K562 (cell line): ENCODE measurements around the gene CDKN2AIPNL. TPM values are rescaled to one million over a fixed set of nuclear protein-coding genes. Genes with fewer than 3 reads are reported as not detected.

ENCODE experiments used
- CBX2 ChIP-seq: fragments of 200-600 bp; sonication (generic); IDR thresholded peaks from one replicate; pipeline ENCODE4 v1.6.1; 2012; ENCODE audit warnings: mild to moderate bottlenecking, low read length, inconsistent platforms; ENCODE audit not compliant: insufficient read depth, poor library complexity, severe bottlenecking
- HMG20A ChIP-seq: fragments of 450-650 bp; formaldehyde crosslinking; conservative IDR thresholded peaks from 2 replicates; pipeline ENCODE4 v1.4.0; 2020; ENCODE audit warnings: mild to moderate bottlenecking, mixed read lengths
- MGA ChIP-seq: fragments of 450-650 bp; IDR thresholded peaks from 2 replicates; pipeline ENCODE4 v1.6.1; 2016; ENCODE audit warnings: mild to moderate bottlenecking, moderate library complexity
- RAD51 ChIP-seq: fragments of 450-650 bp; IDR thresholded peaks from 2 replicates; pipeline ENCODE4 v1.7.1; 2016; ENCODE audit warnings: low read depth, mild to moderate bottlenecking, borderline replicate concordance
- TAF9B ChIP-seq: fragments of 450-650 bp; IDR thresholded peaks from 2 replicates; pipeline ENCODE4 v1.6.1; 2018; ENCODE audit warnings: mild to moderate bottlenecking; ENCODE audit not compliant: partially characterized antibody
- TAL1 ChIP-seq: fragments of 450-650 bp; IDR thresholded peaks from 2 replicates; pipeline ENCODE4 v1.6.1; 2016; ENCODE audit warnings: mild to moderate bottlenecking
- TEAD2 ChIP-seq: fragments of 450-650 bp; IDR thresholded peaks from 2 replicates; pipeline ENCODE4 v1.6.1; 2016; ENCODE audit warnings: missing genetic modification characterization, control low read depth, missing compliant biosample characterization
- YY1 ChIP-seq, 3 experiments: IDR thresholded peaks; 2 replicates each; pipeline ENCODE4 v1.6.1; 2011; ENCODE audit warnings: low read length in 2 of 3, mild to moderate bottlenecking in 2 of 3, moderate library complexity in 2 of 3, borderline replicate concordance in 1 of 3, control low read depth in 1 of 3, low read depth in 1 of 3; ENCODE audit not compliant: insufficient read depth in 3 of 3, insufficient replicate concordance in 2 of 3, control insufficient read depth in 1 of 3, insufficient read length in 1 of 3; ENCODE audit errors: extremely low read depth in 1 of 3
- ZNF253 ChIP-seq: fragments of 250-450 bp; sonication (Bioruptor Pico); conservative IDR thresholded peaks from 2 replicates; pipeline ENCODE4 v1.6.1; 2021; ENCODE audit warnings: mild to moderate bottlenecking
- ZNF41 ChIP-seq: fragments of 250-450 bp; sonication (Bioruptor Pico); conservative IDR thresholded peaks from 2 replicates; pipeline ENCODE4 v1.4.0; 2020; ENCODE audit warnings: mild to moderate bottlenecking
- polyA plus RNA-seq, 8 experiments: library from polyadenylated mRNA; depleted of rRNA in 4 of 8; stranded (reverse) in 5 of 8; unstranded in 3 of 8; fragments of >200 nt; fragmentation: Nextera tagmentation in 2 of 8; fragmentation: Illumina TruSeq in 1 of 8; extraction: Ambion mirVana in 2 of 8; extraction: Trizol in 1 of 8; gene quantifications; 2 replicates each; pipeline versions ENCODE4 v1.2.1 to v1.2.3, GENCODE V29; 2011 to 2014; ENCODE audit warnings: inconsistent platforms in 1 of 8, missing spikeins in 1 of 8
- total RNA-seq, 7 experiments: library from RNA; depleted of rRNA in 6 of 7; stranded (reverse); fragments of >200 nt in 6 of 7; fragmentation: Illumina TruSeq in 2 of 7; extraction: Trizol in 2 of 7; gene quantifications; 2 replicates each; pipeline versions ENCODE4 v1.2.1 to v1.2.3, GENCODE V29; 2011 to 2021; ENCODE audit warnings: low replicate concordance in 1 of 7
- TF ChIP-seq, protein P1 (sequence below), 3 experiments: fragments of 200-800 bp in 1 of 3; sonication (Bioruptor generic) in 1 of 3; sonication (generic) in 1 of 3; formaldehyde crosslinking in 1 of 3; IDR thresholded peaks; 2 replicates each; pipeline versions ENCODE4 v1.6.1 to v1.8.0; 2016 to 2022; ENCODE audit warnings: mild to moderate bottlenecking in 2 of 3, missing compliant biosample characterization in 2 of 3, missing genetic modification characterization in 2 of 3, missing genetic modification reagents in 1 of 3

The CDKN2AIPNL gene
- total and polyA plus RNA-seq, 9 of the 15 experiments (the other 6 are each of a cell fraction or from before 2014, with no cell fraction given): 19.9 to 46.9 (median 42.2) TPM

- TF ChIP-seq MGA (peak; percentile 95), CBX2 (no peak), YY1 (IDR thresholded peaks at IDR 0.05; ENCODE audit: borderline replicate concordance in 1 of 3, control insufficient read depth in 1 of 3, extremely low read depth in 1 of 3, insufficient read depth in 3 of 3, insufficient read length in 1 of 3, insufficient replicate concordance in 2 of 3, low read depth in 1 of 3, low read length in 2 of 3) (peak in 2 of 3 experiments; percentile 31 to 56), RAD51 (peak; percentile 100), ZNF253 (CRISPR knock-in tag) (no peak), TEAD2 (tag) (no peak), TAF9B (peak; percentile 92), TAL1 (no peak; the same call in 1 of the 2 replicates), HMG20A (no peak), ZNF41 (CRISPR knock-in tag) (0 out of 2 replicates have a peak, but pooled peaks have one; percentile 18)
- TF ChIP-seq, protein P1, sequence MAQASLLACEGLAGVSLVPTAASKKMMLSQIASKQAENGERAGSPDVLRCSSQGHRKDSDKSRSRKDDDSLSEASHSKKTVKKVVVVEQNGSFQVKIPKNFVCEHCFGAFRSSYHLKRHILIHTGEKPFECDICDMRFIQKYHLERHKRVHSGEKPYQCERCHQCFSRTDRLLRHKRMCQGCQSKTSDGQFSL (CRISPR knock-in tag; IDR thresholded peaks at IDR 0.05): peak; percentile 95
- TF ChIP-seq, protein P1 (tag; IDR thresholded peaks at IDR 0.05): peak in 1 of 2 experiments; percentile 99; a peak in 2 of 4 replicates
These were observed 40.5 kb downstream of the CDKN2AIPNL start, which contains the start of gene UBE2B (continued) for GRCh38 chr5:134370871-134371833.
